Measurements from ENCODE around the gene DMBT1.

The DMBT1 gene

DNA sequence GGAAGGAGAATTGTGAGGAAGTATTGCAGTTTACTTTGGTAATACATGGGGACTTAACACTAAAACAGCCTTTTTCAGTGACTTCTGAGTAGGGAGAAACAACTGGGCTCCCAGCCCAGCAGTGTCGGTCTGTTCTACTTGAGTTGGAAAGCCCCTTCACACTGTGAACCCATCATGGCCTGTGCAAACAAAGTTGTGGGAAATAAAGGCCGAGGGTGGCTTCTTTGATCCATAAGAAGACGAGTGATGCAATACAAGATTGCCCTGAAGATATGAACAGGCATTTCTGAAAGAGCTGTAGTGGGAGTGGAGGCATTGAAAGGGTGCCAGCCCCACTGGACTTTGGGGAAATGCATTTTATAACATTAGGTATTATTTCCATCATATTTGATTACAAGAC lies 110.8 kb downstream of the DMBT1 start:
- DNase-seq (ENCODE audit: low spot score) = no peak

DNA sequence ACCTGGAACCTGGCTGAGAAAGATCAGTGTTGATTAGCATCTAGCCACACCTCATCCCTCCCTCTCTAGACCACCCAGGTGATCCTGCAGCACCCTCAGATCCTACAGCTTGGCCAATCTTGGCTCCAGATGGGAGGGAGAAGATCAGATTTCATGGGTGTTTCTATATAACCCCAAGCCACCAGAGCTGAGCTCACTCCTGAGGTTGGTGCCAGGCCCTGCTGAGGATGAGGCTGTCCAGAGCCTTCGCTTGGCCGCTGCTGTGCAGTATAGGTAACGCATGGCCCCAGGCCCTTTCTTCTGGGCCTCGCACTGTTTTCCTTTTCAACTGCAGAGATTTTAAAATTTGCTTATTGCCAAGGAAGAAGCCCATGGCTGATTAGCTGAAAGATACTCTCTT lies 112.1 kb downstream of the DMBT1 start:
- no peak for DNase-seq (ENCODE audit: low spot score)

DNA sequence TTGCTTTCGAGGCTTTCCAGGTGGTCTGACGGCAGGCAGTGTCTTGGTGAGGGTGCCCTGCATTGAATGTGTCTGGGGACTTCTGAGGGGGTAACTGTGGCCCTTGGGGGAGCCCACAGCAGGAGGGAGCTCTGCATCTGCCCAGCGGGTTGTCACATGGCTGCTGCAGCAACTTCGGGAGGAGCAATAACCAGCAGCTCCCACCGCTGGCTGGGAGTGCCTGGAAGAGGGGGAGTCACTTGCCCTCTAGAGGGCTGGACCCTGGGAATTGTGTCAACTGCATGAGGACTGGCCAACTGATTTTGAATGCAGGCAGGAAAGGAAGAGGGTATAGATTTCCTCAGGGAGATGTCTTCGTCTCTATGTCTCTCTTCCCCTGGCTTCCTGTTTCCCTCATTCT lies 112.7 kb downstream of the DMBT1 start:
- DNase-seq (ENCODE audit: low spot score) = no peak

DNA sequence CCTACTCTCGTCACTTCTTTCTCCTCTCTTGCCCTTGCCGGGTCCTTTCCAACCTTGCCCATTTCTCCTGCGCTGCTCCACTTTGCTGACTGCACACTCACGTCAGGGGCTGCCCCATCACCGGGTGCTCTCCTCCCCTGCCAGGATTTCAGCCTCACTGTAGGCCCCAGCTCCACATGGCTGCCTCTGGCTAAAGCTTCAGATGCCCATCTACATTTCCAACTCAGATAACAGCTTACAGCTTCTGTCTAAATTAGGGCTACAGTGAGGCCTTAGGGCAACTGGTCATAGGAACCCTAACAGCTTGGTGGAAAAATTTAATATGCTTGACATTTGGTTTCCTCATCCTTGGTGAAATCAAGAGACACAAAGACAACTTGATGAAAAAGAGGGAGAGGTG lies 113.2 kb downstream of the DMBT1 start:
- DNase-seq (ENCODE audit: low spot score) = no peak

DNA sequence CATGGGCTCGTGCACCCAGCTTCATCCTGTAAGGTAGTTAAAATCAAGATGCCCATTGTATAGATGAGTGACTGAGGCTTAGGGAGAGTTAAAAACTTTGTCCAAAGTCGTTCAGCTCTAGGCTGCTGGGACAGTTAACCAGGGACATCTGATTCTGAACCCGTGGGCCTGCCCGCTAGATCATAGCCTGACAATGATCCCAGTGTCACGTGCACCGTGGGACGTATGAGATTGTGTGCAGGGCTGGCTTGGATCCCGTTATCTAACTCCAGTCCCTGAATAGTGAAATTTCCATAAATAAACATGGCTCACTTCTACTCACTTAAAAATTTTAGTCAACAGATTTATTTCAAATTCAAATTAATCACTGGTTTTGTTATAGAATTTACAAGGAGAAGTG lies 114.2 kb downstream of the DMBT1 start:
- DNase-seq (ENCODE audit: low spot score) = no peak

DNA sequence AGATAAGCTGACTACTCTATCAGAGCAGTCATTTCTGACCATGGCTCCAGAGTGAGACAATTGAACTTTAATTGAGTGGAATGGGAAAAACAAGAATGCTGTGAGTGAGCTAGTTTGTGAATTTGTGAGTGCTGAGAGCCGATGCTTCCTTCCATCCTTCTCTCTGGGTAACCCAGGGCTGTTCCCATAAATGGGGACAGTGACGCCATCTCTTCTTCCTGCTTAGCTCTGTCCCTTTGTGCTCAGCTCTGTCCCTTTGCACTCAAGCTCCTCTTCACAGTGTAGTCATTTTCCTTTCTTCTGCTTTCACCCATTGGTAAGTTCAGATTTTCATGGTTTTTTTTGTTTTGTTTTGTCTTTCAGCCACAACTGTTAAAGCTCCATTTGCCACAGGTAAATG lies 114.7 kb downstream of the DMBT1 start:
- DNase-seq (ENCODE audit: low spot score) = no peak

DNA sequence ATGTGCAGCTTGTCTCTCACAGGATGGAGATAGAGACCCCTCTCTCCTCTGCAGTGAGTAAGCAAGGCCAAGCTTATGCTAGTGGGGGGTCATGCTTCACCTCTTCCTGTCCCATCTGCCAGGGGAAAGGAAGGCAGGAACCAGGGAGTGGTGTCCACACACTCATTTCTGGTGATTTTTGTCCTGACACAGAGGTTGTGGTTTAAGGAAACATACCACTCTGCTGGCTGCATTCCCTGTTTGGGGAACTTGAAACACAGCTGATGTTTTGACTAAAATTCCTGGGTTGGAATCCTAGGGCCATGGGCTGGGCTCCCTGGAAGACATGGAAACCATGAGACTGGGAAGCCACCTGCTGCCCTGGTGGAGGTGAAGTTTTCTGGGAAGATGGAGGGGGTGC lies 117.7 kb downstream of the DMBT1 start:
- no peak for DNase-seq (ENCODE audit: low spot score)

DNA sequence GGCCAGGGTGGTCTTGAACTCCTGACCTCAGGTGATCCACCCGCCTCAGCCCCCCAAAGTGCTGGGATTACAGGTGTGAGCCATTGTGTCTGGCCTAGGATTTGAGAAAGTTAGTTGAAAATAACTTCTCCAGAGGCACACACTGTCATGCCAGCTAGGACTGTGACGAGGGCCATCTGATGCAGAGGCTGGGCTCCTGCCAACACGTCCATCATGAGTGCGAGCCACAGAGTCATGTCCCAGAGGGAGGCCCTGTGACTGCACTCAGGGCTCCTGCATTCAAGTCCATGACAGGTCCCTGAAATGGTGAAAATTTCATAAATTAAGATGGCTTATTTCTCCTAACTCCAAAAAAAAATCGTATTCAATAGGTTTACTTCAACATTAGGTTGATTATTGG lies 122.0 kb downstream of the DMBT1 start:
- DNase-seq (ENCODE audit: low spot score) = no peak

DNA sequence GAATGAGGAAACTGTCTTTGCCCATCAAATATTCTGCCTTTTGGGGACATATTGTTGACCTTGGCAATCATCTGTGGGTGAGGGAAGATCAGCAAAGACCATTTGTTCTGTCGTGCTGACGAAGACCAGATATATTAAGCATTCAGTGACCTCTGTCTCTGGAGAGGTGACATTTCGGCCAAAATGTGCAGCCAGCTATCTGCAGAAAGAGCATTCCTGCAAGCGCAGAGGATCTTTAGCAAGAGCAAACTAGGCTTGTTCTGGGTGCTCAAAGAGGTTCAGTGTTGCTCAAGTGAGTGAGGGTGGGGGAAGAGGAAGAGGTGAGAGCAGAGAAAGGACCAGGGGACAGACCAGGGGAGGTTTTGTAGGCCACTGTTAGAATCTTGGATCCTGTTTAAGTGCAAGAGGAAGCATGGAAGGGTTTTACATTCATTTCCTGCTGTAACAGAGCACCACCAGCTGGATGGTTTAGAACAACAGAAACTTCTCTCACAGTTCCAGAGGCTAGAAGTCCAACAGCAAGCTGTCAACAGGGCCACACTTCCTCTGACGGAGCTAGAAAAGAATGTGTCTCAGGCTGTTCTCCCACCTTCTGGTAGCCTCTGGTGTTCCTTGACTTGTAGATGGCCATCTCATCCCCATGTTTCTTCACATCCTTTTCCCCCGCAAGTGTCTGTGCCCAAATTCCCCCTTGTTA lies 127.9 kb downstream of the DMBT1 start:
- peak; percentile 6 for DNase-seq (ENCODE audit: low spot score)

DNA sequence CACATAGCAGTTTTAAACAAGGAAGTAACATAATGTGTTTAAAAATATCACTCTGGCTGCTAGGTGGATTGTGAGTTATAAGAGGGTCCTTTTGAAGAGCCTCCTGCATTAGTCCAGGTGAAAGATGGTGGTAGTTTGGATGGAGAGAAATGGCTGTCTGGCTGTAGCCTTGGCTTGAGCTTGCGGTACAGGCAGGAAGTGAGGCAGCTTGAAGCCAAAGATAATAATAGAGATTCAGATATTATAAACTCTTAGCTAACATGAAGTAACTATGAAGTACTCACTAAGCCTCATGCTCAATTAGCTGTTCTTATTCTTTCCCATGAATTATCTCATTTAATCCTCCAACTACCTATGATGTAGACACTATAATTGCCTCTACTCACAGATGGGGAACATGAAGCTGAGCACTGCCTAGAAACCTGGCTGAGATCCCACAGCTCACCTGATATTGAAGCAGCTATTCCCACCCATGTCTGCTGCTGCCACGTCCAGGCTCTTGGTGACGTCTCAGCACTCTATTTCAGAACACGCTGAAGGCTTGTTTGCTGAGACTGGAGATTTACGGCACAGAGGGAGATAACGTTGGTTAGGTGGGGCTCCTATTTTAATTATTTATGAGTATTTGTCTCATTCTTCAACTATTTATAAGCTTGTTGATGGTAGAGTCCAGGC lies 128.7 kb downstream of the DMBT1 start:
- DNase-seq (ENCODE audit: low spot score) = no peak

DNA sequence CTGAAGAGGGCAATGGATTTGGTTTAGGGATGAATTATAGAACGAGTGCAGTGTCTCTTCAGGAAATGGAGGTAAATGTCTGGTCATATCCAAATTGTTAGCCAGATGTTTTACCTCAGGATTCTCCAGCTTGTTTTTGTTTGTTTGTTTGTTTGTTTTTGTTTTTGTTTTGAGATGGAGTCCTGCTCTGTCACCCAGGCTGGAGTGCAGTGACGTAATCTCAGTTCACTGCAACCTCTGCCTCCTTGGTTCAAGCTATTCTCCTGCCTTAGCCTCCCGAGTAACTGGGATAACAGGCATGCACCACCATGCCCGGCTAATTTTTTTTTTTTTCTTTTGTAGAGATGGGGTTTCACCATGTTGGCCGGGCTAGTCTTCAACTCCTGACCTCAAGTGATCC lies 132.2 kb downstream of the DMBT1 start:
- DNase-seq (ENCODE audit: low spot score) = no peak

Measured in AG08395 (cell line).